Left lung (tissue), 10 donors: ENCODE results near the gene ARHGAP27. TPM values are rescaled to one million over a fixed set of nuclear protein-coding genes. Genes with fewer than 3 reads are reported as not detected.

Experiments used
- ATAC-seq: fragments of 200-7000 bp; cut with Tn5 transposase; one replicate; pipeline ENCODE4 v1.9.1; 2020; ENCODE audit warnings: moderate library complexity
- DNase-seq, 4 donors: peaks; one replicate each; pipeline ENCODE4 v3.0.0-alpha.2; 2013 to 2020
- H3K27ac ChIP-seq, 2 donors: fragments of 200-600 bp; sonication (generic) in 1 of 2; one replicate each; pipeline versions ENCODE4 v1.5.0 to v1.8.0; 2020 to 2021
- H3K27me3 ChIP-seq, 2 donors: fragments of 200-600 bp; sonication (generic) in 1 of 2; one replicate each; pipeline versions ENCODE4 v1.5.0 to v1.8.0; 2020 to 2021
- H3K36me3 ChIP-seq, 2 donors: fragments of 200-600 bp; sonication (generic) in 1 of 2; one replicate each; pipeline versions ENCODE4 v1.5.0 to v1.8.0; 2020 to 2021
- H3K4me1 ChIP-seq, 2 donors: fragments of 200-600 bp; one replicate each; pipeline ENCODE4 v1.8.0; 2021
- H3K4me3 ChIP-seq, 2 donors: fragments of 200-600 bp; sonication (generic) in 1 of 2; one replicate each; pipeline versions ENCODE4 v1.5.0 to v1.8.0; 2020 to 2021; ENCODE audit warnings: mild to moderate bottlenecking in 1 of 2
- H3K9me3 ChIP-seq, 2 donors: fragments of 200-600 bp; sonication (generic) in 1 of 2; one replicate each; pipeline versions ENCODE4 v1.5.0 to v1.8.0; 2020 to 2021
- intact Hi-C, 2 donors: fragments of 100-400 bp; cut with DNase I; formaldehyde crosslinking; loops; one replicate each; pipeline versions ENCODE4 v1.11.2 to v1.14.2; 2022
- polyA plus RNA-seq, 6 donors: library from polyadenylated mRNA; unstranded; fragments of 120-200 nt; gene quantifications; one replicate each; pipeline ENCODE4 v1.2.1, GENCODE V29; 2013; ENCODE audit not compliant: insufficient read length in 6 of 6
- total RNA-seq, 2 donors: library from RNA; stranded (reverse); fragmentation: NEBNext Ultra II Directional; extraction: Animal tissue kit (Norgen Biotek cat#: 25700); gene quantifications; one replicate each; pipeline ENCODE4 v1.2.1, GENCODE V29; 2021
- TF ChIP-seq, protein P1 (sequence below), 2 donors: fragments of 200-600 bp; sonication (generic) in 1 of 2; IDR thresholded peaks; one replicate each; pipeline versions ENCODE4 v1.5.0 to v1.8.0; 2021; ENCODE audit warnings: antibody characterized with exemption in 2 of 2
- donor health status: DM: no; HTN: yes; CAD: no.
- donor health status: DM: no; HTN: no; CAD: no.

ARHGAP27 gene
- total and polyA plus RNA-seq, 8 donors = 22.3 to 80.6 (median 29.2) TPM

DNA sequence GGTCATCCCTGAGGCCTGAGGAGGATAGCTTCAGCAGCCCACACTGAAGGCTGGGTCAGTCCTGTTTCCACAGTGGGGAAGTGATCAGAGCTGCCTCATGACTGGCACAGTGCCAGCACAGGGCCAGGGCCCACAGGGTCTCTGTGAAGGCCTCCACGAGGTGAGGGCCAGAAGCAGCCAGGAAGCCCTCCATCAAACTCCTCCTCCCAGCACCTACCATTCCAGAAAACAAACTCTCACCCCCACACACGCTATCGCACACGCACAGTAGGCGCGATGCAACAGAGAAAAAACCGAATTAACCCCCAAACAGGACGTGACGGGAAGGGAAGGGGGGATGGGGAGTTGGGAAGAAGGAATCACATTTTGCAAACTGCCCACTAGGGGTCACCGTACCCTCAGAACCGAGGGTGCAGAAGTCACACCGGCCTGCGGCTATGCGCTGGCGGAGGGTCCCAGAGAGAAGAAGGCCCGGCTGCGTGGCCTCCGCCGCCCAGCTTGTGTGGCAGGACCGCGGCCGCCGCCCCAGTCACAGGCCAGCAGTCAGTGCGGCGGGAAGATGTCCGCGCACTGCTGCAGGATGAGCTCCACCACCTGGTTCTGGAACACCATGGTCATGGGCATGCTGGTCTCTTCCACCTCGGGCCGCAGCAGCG lies 37.6 kb downstream of the ARHGAP27 start:
- Histone ChIP-seq H3K36me3 (peaks cover 0 to 67% of the 10 kb centered on the region in 2 donors), H3K27me3 (no peaks in the 10 kb centered on the region), H3K9me3 (no peaks in the 10 kb centered on the region), H3K4me1 (peaks cover 0 to 6% of the 10 kb centered on the region in 2 donors), H3K27ac (no peak overlapping the region), H3K4me3 (no peak overlapping the region)
- intact Hi-C loops = no loop called here
- TF ChIP-seq, protein P1, sequence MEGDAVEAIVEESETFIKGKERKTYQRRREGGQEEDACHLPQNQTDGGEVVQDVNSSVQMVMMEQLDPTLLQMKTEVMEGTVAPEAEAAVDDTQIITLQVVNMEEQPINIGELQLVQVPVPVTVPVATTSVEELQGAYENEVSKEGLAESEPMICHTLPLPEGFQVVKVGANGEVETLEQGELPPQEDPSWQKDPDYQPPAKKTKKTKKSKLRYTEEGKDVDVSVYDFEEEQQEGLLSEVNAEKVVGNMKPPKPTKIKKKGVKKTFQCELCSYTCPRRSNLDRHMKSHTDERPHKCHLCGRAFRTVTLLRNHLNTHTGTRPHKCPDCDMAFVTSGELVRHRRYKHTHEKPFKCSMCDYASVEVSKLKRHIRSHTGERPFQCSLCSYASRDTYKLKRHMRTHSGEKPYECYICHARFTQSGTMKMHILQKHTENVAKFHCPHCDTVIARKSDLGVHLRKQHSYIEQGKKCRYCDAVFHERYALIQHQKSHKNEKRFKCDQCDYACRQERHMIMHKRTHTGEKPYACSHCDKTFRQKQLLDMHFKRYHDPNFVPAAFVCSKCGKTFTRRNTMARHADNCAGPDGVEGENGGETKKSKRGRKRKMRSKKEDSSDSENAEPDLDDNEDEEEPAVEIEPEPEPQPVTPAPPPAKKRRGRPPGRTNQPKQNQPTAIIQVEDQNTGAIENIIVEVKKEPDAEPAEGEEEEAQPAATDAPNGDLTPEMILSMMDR (IDR thresholded peaks at IDR 0.05) = peak; percentile 53 to 62
- DNase-seq (peak in 3 of 4 donors; percentile 83 to 94 (median 84)), ATAC-seq (peak; percentile 83)

DNA sequence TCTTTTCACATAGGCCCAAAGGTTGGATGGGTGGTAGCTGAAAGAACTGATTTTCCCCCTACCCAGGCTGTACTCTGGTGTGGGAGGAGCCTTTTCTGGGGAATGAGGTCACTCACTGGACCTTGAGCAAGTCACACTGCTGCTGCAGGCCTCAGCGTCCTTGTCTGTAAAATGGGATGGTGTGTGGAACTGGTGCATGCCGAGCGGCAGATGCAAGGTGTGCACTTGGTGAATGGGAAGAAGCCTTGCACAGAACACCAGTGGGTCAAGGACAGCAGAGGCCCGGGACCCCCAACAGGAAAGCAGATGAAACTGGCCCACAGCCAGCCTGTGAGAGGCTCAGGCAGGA lies 38.1 kb downstream of the ARHGAP27 start:
- DNase-seq (no peak), ATAC-seq (no peak)
- Histone ChIP-seq H3K27me3 (no peaks in the 10 kb centered on the region), H3K36me3 (peaks cover 0 to 62% of the 10 kb centered on the region in 2 donors), H3K9me3 (no peaks in the 10 kb centered on the region), H3K4me3 (no peak overlapping the region), H3K27ac (no peak overlapping the region), H3K4me1 (peaks cover 0 to 6% of the 10 kb centered on the region in 2 donors)
- TF ChIP-seq, protein P1 (IDR thresholded peaks at IDR 0.05) = no peak
- intact Hi-C loops = no loop called here

DNA sequence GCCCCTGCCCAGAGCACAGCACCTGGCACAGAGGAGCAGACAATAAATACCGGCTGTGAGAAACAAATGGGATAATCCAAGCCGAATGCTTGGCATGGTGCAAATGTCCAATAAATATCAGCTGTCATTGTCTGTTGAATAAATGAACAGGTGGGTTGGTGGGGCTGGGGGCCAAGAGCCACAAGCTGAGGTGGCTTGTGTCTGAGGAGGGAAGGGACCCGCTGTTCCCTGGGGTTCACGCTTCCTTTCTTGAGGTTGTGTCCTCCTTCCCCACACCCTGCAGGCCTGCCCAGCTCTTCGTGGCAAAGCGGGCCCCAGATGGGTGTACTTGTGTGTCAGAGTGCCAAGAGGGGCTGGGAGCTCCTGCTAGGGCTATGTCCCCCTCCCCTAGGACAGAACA lies 38.6 kb downstream of the ARHGAP27 start:
- Histone ChIP-seq H3K36me3 (peaks cover 0 to 57% of the 10 kb centered on the region in 2 donors), H3K27ac (no peak overlapping the region), H3K4me1 (peaks cover 0 to 6% of the 10 kb centered on the region in 2 donors), H3K9me3 (no peaks in the 10 kb centered on the region), H3K4me3 (no peak overlapping the region), H3K27me3 (no peaks in the 10 kb centered on the region)
- TF ChIP-seq, protein P1 (IDR thresholded peaks at IDR 0.05) = no peak
- intact Hi-C loops = no loop called here
- ATAC-seq (no peak), DNase-seq (no peak)

DNA sequence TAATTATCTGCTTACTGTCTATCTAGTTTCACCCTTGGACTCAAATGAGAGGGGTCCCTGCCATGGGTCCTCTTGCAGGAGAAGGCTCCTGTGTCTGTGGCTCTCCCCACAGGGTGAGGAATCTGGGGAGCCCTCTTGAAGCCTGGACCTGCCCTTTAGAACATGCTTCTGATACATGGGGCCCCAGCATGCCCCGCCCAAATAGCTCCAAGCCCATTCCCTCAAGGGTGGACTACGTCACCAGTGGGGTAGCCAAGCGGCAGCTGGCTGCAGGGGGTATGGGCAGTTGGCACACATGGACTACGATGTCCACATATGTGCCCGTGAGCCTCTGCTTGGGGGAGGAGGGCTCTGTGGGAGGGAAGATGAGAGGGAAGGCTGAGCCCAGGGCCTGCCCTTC lies 39.3 kb downstream of the ARHGAP27 start:
- no peak overlapping the region for H3K4me3 ChIP-seq
- H3K27me3 ChIP-seq = no peaks in the 10 kb centered on the region
- H3K27ac ChIP-seq = no peak overlapping the region
- peaks cover 0 to 6% of the 10 kb centered on the region in 2 donors for H3K4me1 ChIP-seq
- DNase-seq (no peak), ATAC-seq (no peak)
- TF ChIP-seq, protein P1 (IDR thresholded peaks at IDR 0.05) = no peak
- no peaks in the 10 kb centered on the region for H3K9me3 ChIP-seq
- H3K36me3 ChIP-seq = peaks cover 0 to 51% of the 10 kb centered on the region in 2 donors
- intact Hi-C loops = no loop called here

DNA sequence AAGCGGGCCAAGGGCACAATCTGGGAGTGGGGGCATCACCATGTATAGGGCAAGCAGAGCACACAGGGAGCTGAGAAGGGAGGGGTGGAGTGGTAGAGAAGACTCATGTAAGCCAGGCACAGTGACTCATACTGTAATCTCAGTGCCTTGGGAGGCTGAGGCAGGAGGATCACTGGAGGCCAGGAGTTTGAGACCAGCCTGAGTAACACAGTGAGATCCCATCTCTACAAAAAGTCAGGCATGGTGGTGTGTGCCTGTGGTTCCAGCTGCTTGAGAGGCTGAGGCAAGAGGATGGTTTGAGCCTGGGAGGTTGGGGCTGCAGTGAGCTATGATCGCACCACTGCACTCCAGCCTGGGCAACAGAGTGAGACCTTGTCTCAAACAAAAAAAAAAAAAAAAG lies 40.8 kb downstream of the ARHGAP27 start:
- ATAC-seq (no peak), DNase-seq (no peak)
- H3K27ac ChIP-seq = no peak overlapping the region
- peaks cover 0 to 6% of the 10 kb centered on the region in 2 donors for H3K4me1 ChIP-seq
- TF ChIP-seq, protein P1 (IDR thresholded peaks at IDR 0.05) = no peak
- peaks cover 0 to 36% of the 10 kb centered on the region in 2 donors for H3K36me3 ChIP-seq
- intact Hi-C loops = no loop called here
- H3K27me3 ChIP-seq = no peaks in the 10 kb centered on the region
- H3K4me3 ChIP-seq = no peak overlapping the region
- H3K9me3 ChIP-seq = no peaks in the 10 kb centered on the region
